Naive thymus-derived CD8-positive, alpha-beta T cell (primary cell): ENCODE data around the gene MYH1. TPM values are rescaled to one million over a fixed set of nuclear protein-coding genes. Genes with fewer than 3 reads are reported as not detected.
"Not testable (repeated sequence)": the region's sequence is repeated elsewhere in the genome, so short reads cannot be mapped to it uniquely, and the experiment has no call there.

Experiments
- ATAC-seq, 2 donors: fragments of 150-1000 bp; cut with Tn5 transposase in 1 of 2; sonication (Bioruptor Pico), chemical (Tn5 transposase) in 1 of 2; 1 replicate in 1 of 2; 2 replicates in 1 of 2; pipeline ENCODE4 v1.10.0; 2021; ENCODE audit warnings: mild to moderate bottlenecking in 2 of 2, moderate library complexity in 2 of 2
- POLR2A ChIA-PET: fragments of 350-600 bp; sonication (Branson Sonifier 250); formaldehyde crosslinking; loops from one replicate; lab custom pipeline; 2021; ENCODE audit warnings: antibody characterized with exemption; lab: Charles Lee
- DNase-seq, 10 donors: peaks; one replicate each; pipeline versions ENCODE4 v3.0.0 to v3.0.0-alpha.2; 2020 to 2022
- H3K27ac Mint-ChIP-seq, 10 donors: one replicate each; pipeline ENCODE4 v1.8.0; 2020 to 2022; ENCODE audit warnings: mild to moderate bottlenecking in 10 of 10, mixed read lengths in 10 of 10, moderate library complexity in 4 of 10, inconsistent platforms in 1 of 10
- H3K27me3 Mint-ChIP-seq, 5 donors: one replicate each; pipeline ENCODE4 v1.8.0; 2021 to 2022; ENCODE audit warnings: mixed read lengths in 5 of 5
- H3K36me3 Mint-ChIP-seq, 3 donors: one replicate each; pipeline ENCODE4 v1.8.0; 2020 to 2022; ENCODE audit warnings: mixed read lengths in 3 of 3, mild to moderate bottlenecking in 2 of 3, inconsistent platforms in 1 of 3
- H3K4me1 Mint-ChIP-seq, 4 donors: one replicate each; pipeline ENCODE4 v1.8.0; 2021 to 2022; ENCODE audit warnings: mixed read lengths in 4 of 4
- H3K4me3 Mint-ChIP-seq, 10 donors: one replicate each; pipeline ENCODE4 v1.8.0; 2020 to 2022; ENCODE audit warnings: mild to moderate bottlenecking in 10 of 10, mixed read lengths in 10 of 10, moderate library complexity in 6 of 10, inconsistent platforms in 1 of 10
- H3K9me3 Mint-ChIP-seq, 9 donors: one replicate each; pipeline ENCODE4 v1.8.0; 2020 to 2022; ENCODE audit warnings: mixed read lengths in 9 of 9, mild to moderate bottlenecking in 3 of 9, inconsistent platforms in 1 of 9, moderate library complexity in 1 of 9
- polyA plus RNA-seq, 3 donors: library from polyadenylated mRNA; unstranded; fragments of 300-500 nt; fragmentation: Illumina TruSeq; gene quantifications; one replicate each; pipeline ENCODE4 v1.2.3, GENCODE V29; 2021
- total RNA-seq, 8 experiments: library from RNA in 2 of 8; stranded (reverse) in 2 of 8; gene quantifications; one replicate each; pipeline ENCODE4 v1.2.3 and lab custom pipeline; 2021 to 2026

Gene MYH1
- not detected for total RNA-seq
- not detected for polyA plus RNA-seq
- total RNA-seq (lab: John Stamatoyannopoulos, UW) = 0 reads per million in 6 experiments

GRCh38 chr17:10518271-10519037 is at the start of gene MYH1:
Gene MYH1, minus strand, starts transcription at chr17:10518542. Its CDS starts 1,900 bp downstream, at chr17:10516642.
- H3K4me1 Mint-ChIP-seq = no peaks in the 10 kb centered on the region
- H3K27ac Mint-ChIP-seq = no peak within 1 kb of the TSS
- ATAC-seq = no peak
- H3K36me3 Mint-ChIP-seq = peaks cover 0 to 5% (median 0%) of the 10 kb centered on the region in 3 donors
- H3K9me3 Mint-ChIP-seq = peaks cover 0 to 7% (median 0%) of the 10 kb centered on the region in 9 donors
- DNase-seq = no peak
- POLR2A ChIA-PET = no interaction called here
- no peak within 1 kb of the TSS for H3K4me3 Mint-ChIP-seq
- peaks cover under 1 to 15% (median 2%) of the 10 kb centered on the region in 5 donors for H3K27me3 Mint-ChIP-seq

GRCh38 chr17:10563991-10564660 is 45.8 kb upstream of the MYH1 start:
- no peak for ATAC-seq
- Mint-ChIP-seq H3K4me1 (no peaks in the 10 kb centered on the region), H3K9me3 (no peaks in the 10 kb centered on the region), H3K27me3 (peaks cover 1 to 18% (median 15%) of the 10 kb centered on the region in 5 donors), H3K36me3 (no peaks in the 10 kb centered on the region), H3K27ac (no peak overlapping the region), H3K4me3 (no peak overlapping the region)
- POLR2A ChIA-PET = no interaction called here
- no peak for DNase-seq

- H3K27ac Mint-ChIP-seq = no peak overlapping the region
- POLR2A ChIA-PET = no interaction called here
- peaks cover 0 to 8% (median 3%) of the 10 kb centered on the region in 5 donors for H3K27me3 Mint-ChIP-seq
- DNase-seq (no peak), ATAC-seq (no peak)
- H3K4me1 Mint-ChIP-seq = no peaks in the 10 kb centered on the region
- no peaks in the 10 kb centered on the region for H3K36me3 Mint-ChIP-seq
- H3K9me3 Mint-ChIP-seq = no peaks in the 10 kb centered on the region
- H3K4me3 Mint-ChIP-seq = no peak overlapping the region
These were observed 39.7 kb upstream of the MYH1 start for GRCh38 chr17:10558049-10558448.

- H3K9me3 Mint-ChIP-seq = no peaks in the 10 kb centered on the region
- POLR2A ChIA-PET = no interaction called here
- DNase-seq (no peak), ATAC-seq (no peak)
- no peaks in the 10 kb centered on the region for H3K36me3 Mint-ChIP-seq
- no peak overlapping the region for H3K27ac Mint-ChIP-seq
- no peak overlapping the region for H3K4me3 Mint-ChIP-seq
- peaks cover 0 to 8% (median 5%) of the 10 kb centered on the region in 5 donors for H3K27me3 Mint-ChIP-seq
- no peaks in the 10 kb centered on the region for H3K4me1 Mint-ChIP-seq
These were observed 39.1 kb upstream of the MYH1 start for GRCh38 chr17:10557422-10557821.

GRCh38 chr17:10556301-10557005 is 38.1 kb upstream of the MYH1 start:
- POLR2A ChIA-PET = no interaction called here
- no peaks in the 10 kb centered on the region for H3K4me1 Mint-ChIP-seq
- DNase-seq = no peak
- no peaks in the 10 kb centered on the region for H3K9me3 Mint-ChIP-seq
- peaks cover 2 to 8% (median 3%) of the 10 kb centered on the region in 5 donors for H3K27me3 Mint-ChIP-seq
- no peak for ATAC-seq
- H3K4me3 Mint-ChIP-seq = no peak overlapping the region
- peak overlapping the region in 2 of 10 donors; percentile 5 to 38 for H3K27ac Mint-ChIP-seq
- H3K36me3 Mint-ChIP-seq = no peaks in the 10 kb centered on the region

GRCh38 chr17:10550014-10550413 is 31.7 kb upstream of the MYH1 start:
- Mint-ChIP-seq H3K27me3 (peaks cover 2 to 23% (median 10%) of the 10 kb centered on the region in 5 donors), H3K9me3 (no peaks in the 10 kb centered on the region), H3K27ac (no peak overlapping the region), H3K4me3 (no peak overlapping the region), H3K36me3 (no peaks in the 10 kb centered on the region), H3K4me1 (no peaks in the 10 kb centered on the region)
- ATAC-seq = no peak
- DNase-seq = no peak
- POLR2A ChIA-PET = no interaction called here

GRCh38 chr17:10549096-10549842 is 30.9 kb upstream of the MYH1 start, which contains the start of gene MYH2:
Gene MYH2, minus strand, starts transcription at chr17:10549658. Its CDS starts 1,738 bp downstream, at chr17:10547920.
- POLR2A ChIA-PET = no interaction called here
- Mint-ChIP-seq H3K36me3 (no peaks in the 10 kb centered on the region), H3K4me3 (no peak within 1 kb of the TSS), H3K27me3 (peaks cover 2 to 18% (median 10%) of the 10 kb centered on the region in 5 donors), H3K4me1 (no peaks in the 10 kb centered on the region), H3K27ac (no peak within 1 kb of the TSS), H3K9me3 (no peaks in the 10 kb centered on the region)
- no peak for ATAC-seq
- DNase-seq = no peak

- H3K9me3 Mint-ChIP-seq = peaks cover 0 to 5% (median under 1%) of the 10 kb centered on the region in 9 donors
- H3K27ac Mint-ChIP-seq = no peak overlapping the region
- ATAC-seq = no peak
- H3K27me3 Mint-ChIP-seq = peaks cover 2 to 15% (median 10%) of the 10 kb centered on the region in 5 donors
- H3K4me1 Mint-ChIP-seq = no peaks in the 10 kb centered on the region
- no peak for DNase-seq
- POLR2A ChIA-PET = no interaction called here
- no peaks in the 10 kb centered on the region for H3K36me3 Mint-ChIP-seq
- no peak overlapping the region for H3K4me3 Mint-ChIP-seq
These were observed 29.0 kb upstream of the MYH1 start for GRCh38 chr17:10547351-10547750.

GRCh38 chr17:10543486-10543885 is 25.1 kb upstream of the MYH1 start:
- DNase-seq, H3K27ac Mint-ChIP-seq, H3K4me1 Mint-ChIP-seq, H3K4me3 Mint-ChIP-seq, H3K36me3 Mint-ChIP-seq, POLR2A ChIA-PET, H3K27me3 Mint-ChIP-seq, ATAC-seq: not testable (repeated sequence)
- H3K9me3 Mint-ChIP-seq = peaks cover 0 to 35% (median 19%) of the 10 kb centered on the region in 9 donors

GRCh38 chr17:10541179-10541578 is 22.8 kb upstream of the MYH1 start:
- not testable (repeated sequence) for ATAC-seq

GRCh38 chr17:10532026-10532425 is 13.7 kb upstream of the MYH1 start:
- POLR2A ChIA-PET = no interaction called here
- ATAC-seq = no peak
- H3K4me3 Mint-ChIP-seq = no peak overlapping the region

More at GRCh38 chr17:10541179-10541578, 22.8 kb upstream of the MYH1 start:
- H3K27me3 Mint-ChIP-seq = peaks cover 1 to 15% (median 5%) of the 10 kb centered on the region in 5 donors
- POLR2A ChIA-PET, H3K27ac Mint-ChIP-seq, H3K36me3 Mint-ChIP-seq, H3K4me1 Mint-ChIP-seq, H3K4me3 Mint-ChIP-seq, DNase-seq: not testable (repeated sequence)
- H3K9me3 Mint-ChIP-seq = peaks cover 0 to 38% (median 19%) of the 10 kb centered on the region in 9 donors

GRCh38 chr17:10527419-10527818 is 9.1 kb upstream of the MYH1 start:
- Mint-ChIP-seq H3K4me1 (no peaks in the 10 kb centered on the region), H3K36me3 (peaks cover 0 to 7% (median 0%) of the 10 kb centered on the region in 3 donors), H3K4me3 (no peak overlapping the region), H3K27ac (no peak overlapping the region), H3K9me3 (peaks cover 0 to 10% (median 0%) of the 10 kb centered on the region in 9 donors), H3K27me3 (peaks cover 5 to 21% (median 7%) of the 10 kb centered on the region in 5 donors)
- POLR2A ChIA-PET = no interaction called here
- DNase-seq = no peak
- no peak for ATAC-seq

More at GRCh38 chr17:10532026-10532425, 13.7 kb upstream of the MYH1 start:
- DNase-seq = no peak
- Mint-ChIP-seq H3K4me1 (no peaks in the 10 kb centered on the region), H3K27ac (no peak overlapping the region), H3K27me3 (peaks cover 4 to 30% (median 16%) of the 10 kb centered on the region in 5 donors), H3K9me3 (peaks cover 0 to 4% (median 0%) of the 10 kb centered on the region in 9 donors), H3K36me3 (no peaks in the 10 kb centered on the region)
